Activated CD8-positive, alpha-beta memory T cell treated with anti-CD3 and anti-CD28 coated beads, Interleukin-2, amount 10 ng/mL, durations not matched to agents 7 days and 5 days (primary cell): Measurements from ENCODE around the gene TBC1D9B. TPM values are rescaled to one million over a fixed set of nuclear protein-coding genes. Genes with fewer than 3 reads are reported as not detected.
"Not testable (repeated sequence)": the region's sequence is repeated elsewhere in the genome, so short reads cannot be mapped to it uniquely, and the experiment has no call there.

Experiments used
- ATAC-seq: fragments of 150-1000 bp; cut with Tn5 transposase; one replicate; pipeline ENCODE4 v1.10.0; 2021; ENCODE audit warnings: moderate library complexity
- CTCF ChIA-PET: fragments of 350-600 bp; sonication (Branson Sonifier 250); formaldehyde crosslinking; loops from one replicate; lab custom pipeline; 2021; ENCODE audit warnings: antibody characterized with exemption; lab: Charles Lee
- DNase-seq: peaks from one replicate; pipeline ENCODE4 v3.0.0-alpha.2; 2020
- H3K27ac Mint-ChIP-seq: one replicate; pipeline ENCODE4 v1.8.0; 2021; ENCODE audit warnings: mild to moderate bottlenecking, mixed read lengths
- H3K27me3 Mint-ChIP-seq: one replicate; pipeline ENCODE4 v1.8.0; 2021; ENCODE audit warnings: mixed read lengths
- H3K36me3 Mint-ChIP-seq: one replicate; pipeline ENCODE4 v1.8.0; 2021; ENCODE audit warnings: mild to moderate bottlenecking, mixed read lengths
- H3K4me1 Mint-ChIP-seq: one replicate; pipeline ENCODE4 v1.8.0; 2021; ENCODE audit warnings: mixed read lengths
- H3K4me3 Mint-ChIP-seq: one replicate; pipeline ENCODE4 v1.8.0; 2021; ENCODE audit warnings: mild to moderate bottlenecking, moderate library complexity, mixed read lengths
- H3K9me3 Mint-ChIP-seq: one replicate; pipeline ENCODE4 v1.8.0; 2022; ENCODE audit warnings: low read depth, mixed read lengths
- total RNA-seq, 2 experiments: library from RNA; stranded (reverse); gene quantifications; one replicate each; pipeline ENCODE4 v1.2.3, GENCODE V29; 2021

The TBC1D9B gene
- total RNA-seq, 2 experiments from 2014 or later: 71.6 to 83.3 TPM

- no peaks in the 10 kb centered on the region for H3K4me1 Mint-ChIP-seq
- DNase-seq (no peak), ATAC-seq (no peak)
- H3K4me3 Mint-ChIP-seq: no peak overlapping the region
- no peak overlapping the region for H3K27ac Mint-ChIP-seq
- no peaks in the 10 kb centered on the region for H3K9me3 Mint-ChIP-seq
- H3K27me3 Mint-ChIP-seq: no peaks in the 10 kb centered on the region
- CTCF ChIA-PET: no interaction called here
- peaks cover 8% of the 10 kb centered on the region for H3K36me3 Mint-ChIP-seq
Observed at GRCh38 chr5:179876610-179876952, 31.1 kb downstream of the TBC1D9B start.

DNA sequence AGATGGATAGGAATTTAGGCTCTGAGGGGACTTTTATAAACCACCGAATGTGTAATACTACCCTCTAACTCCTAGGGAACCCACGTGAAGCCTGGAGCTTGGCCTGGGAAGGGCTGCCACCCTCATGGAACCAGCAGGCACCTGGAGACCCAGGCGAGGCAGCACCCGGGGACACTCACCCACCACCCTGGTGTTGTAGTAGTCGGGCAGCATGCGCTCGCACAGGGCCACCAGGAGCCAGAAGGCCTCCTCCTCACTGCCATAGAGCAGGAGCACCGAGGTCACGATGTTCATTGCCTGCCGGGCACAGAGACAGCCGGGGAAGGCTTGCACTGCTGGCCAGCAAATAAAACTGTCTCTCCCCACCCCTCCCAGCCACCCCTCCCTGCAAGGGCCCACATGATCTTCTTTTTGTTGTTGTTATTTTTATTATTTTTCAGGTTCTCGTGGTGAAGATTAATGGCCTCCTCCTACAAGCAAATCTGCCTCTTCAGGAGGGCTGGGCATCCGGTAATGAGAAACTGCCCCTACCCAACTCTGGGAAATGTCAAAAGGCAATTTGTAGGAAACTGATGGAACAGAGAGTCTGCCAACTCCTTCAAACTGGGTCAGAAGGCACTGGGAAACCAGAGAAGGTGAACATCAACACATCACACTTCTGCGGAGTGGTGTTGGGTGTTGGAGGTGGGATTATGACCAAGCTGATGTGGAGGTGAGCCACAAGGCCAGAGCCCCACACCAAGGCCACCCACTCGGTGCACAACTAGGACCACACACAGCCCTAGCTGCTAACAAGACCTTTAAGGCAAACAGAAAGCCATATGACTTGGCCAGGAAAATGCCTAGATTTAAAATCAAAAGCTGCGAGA, 31.7 kb downstream of the TBC1D9B start:
- ATAC-seq (no peak), DNase-seq (no peak)
- H3K4me3 Mint-ChIP-seq: no peak overlapping the region
- H3K27ac Mint-ChIP-seq: no peak overlapping the region
- H3K9me3 Mint-ChIP-seq: no peaks in the 10 kb centered on the region
- CTCF ChIA-PET: no interaction called here
- H3K36me3 Mint-ChIP-seq: peaks cover 4% of the 10 kb centered on the region
- no peaks in the 10 kb centered on the region for H3K4me1 Mint-ChIP-seq
- H3K27me3 Mint-ChIP-seq: no peaks in the 10 kb centered on the region

DNA sequence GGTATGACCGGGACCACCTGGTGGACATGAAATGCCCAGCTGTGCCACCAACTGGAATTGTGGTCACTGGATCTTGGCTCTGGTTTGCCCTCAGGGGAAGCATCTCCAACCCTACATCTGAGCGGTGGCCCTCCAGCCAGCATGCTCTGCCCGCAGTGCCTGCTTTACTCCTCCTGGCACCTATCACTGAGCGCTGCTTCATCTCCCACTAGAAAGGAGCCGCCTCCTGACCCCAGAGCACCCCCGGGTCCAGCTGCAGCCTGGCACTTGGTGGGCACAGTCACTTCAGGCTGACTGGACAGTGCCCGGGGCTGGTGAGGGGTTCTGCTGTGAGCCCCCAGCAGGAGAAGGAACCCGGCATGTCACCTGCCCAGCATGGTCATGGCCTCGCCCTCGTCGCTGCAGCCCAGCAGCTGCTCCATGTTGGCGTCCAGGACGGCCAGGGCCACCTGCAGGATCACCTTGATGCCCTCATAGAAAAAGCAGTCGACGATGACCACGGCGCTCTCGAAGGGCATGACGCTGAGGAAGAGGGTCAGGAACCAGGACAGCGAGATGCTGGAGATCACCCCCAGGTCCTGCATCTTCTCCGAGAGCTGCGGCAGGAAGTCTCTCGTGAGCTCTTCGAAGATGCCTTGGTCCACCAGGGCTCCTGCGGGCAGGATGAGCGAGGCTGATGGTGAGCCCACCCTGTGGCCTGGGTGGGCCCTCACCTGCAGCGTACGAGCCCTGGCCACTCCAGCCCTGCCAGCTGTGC, 33.0 kb downstream of the TBC1D9B start:
- Mint-ChIP-seq H3K4me1 (no peaks in the 10 kb centered on the region), H3K4me3 (no peak overlapping the region), H3K36me3 (peaks cover 8% of the 10 kb centered on the region), H3K27me3 (no peaks in the 10 kb centered on the region), H3K9me3 (no peaks in the 10 kb centered on the region), H3K27ac (no peak overlapping the region)
- ATAC-seq: no peak
- CTCF ChIA-PET: no interaction called here
- no peak for DNase-seq

GRCh38 chr5:179874136-179874535, 33.6 kb downstream of the TBC1D9B start:
- no peaks in the 10 kb centered on the region for H3K4me1 Mint-ChIP-seq
- DNase-seq (no peak), ATAC-seq (no peak)
- CTCF ChIA-PET: no interaction called here
- no peak overlapping the region for H3K4me3 Mint-ChIP-seq
- peaks cover 8% of the 10 kb centered on the region for H3K36me3 Mint-ChIP-seq
- no peaks in the 10 kb centered on the region for H3K9me3 Mint-ChIP-seq
- no peaks in the 10 kb centered on the region for H3K27me3 Mint-ChIP-seq
- H3K27ac Mint-ChIP-seq: no peak overlapping the region

- CTCF ChIA-PET: no interaction called here
- DNase-seq (no peak), ATAC-seq (no peak)
Observed at GRCh38 chr5:179873588-179874110, 34.0 kb downstream of the TBC1D9B start.

GRCh38 chr5:179872828-179873575, 34.7 kb downstream of the TBC1D9B start:
- CTCF ChIA-PET: no interaction called here
- no peak overlapping the region for H3K4me3 Mint-ChIP-seq

More at GRCh38 chr5:179873588-179874110, 34.0 kb downstream of the TBC1D9B start:
- Mint-ChIP-seq H3K27ac (no peak overlapping the region), H3K27me3 (no peaks in the 10 kb centered on the region), H3K4me1 (no peaks in the 10 kb centered on the region), H3K4me3 (no peak overlapping the region), H3K9me3 (no peaks in the 10 kb centered on the region), H3K36me3 (peaks cover 8% of the 10 kb centered on the region)

DNA sequence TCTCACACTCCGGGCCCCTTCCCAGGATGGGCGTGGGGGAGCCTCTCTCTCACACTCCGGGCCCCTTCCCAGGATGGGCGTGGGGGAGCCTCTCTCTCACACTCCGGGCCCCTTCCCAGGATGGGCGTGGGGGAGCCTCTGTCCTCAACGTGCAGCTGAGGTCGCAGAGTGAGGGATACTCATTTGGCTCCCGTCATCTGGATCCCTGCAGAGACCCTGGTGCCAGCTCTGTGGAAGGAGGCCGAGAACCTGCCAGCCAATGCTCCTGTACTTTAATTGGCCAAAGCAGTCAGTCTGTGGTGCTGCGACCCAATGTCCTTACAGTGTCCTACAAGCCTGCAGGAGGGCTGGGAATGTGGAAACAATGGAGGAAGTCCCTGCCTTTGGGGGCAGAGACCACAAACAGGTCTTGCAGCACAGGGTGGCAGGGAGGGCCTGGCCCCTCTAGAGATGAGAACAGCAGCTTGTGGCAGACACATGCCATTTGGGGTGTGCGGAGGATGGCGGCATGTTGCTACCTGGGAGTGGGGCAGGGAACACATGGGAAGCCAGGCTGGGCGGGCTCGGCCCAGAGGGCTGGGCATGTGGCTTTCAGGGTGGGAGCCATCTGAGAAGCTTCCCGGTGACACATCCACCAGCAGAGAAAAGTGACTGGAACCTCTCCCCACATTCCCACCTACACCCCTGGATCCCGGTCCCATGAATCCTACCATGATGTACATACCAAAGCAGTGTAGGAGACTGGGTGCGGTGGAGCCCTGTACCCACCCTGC, 35.5 kb downstream of the TBC1D9B start:
- CTCF ChIA-PET: no interaction called here
- no peaks in the 10 kb centered on the region for H3K4me1 Mint-ChIP-seq
- H3K9me3 Mint-ChIP-seq: no peaks in the 10 kb centered on the region
- DNase-seq (no peak), ATAC-seq (no peak)
- no peaks in the 10 kb centered on the region for H3K27me3 Mint-ChIP-seq
- peaks cover 4% of the 10 kb centered on the region for H3K36me3 Mint-ChIP-seq
- H3K4me3 Mint-ChIP-seq: no peak overlapping the region
- H3K27ac Mint-ChIP-seq: no peak overlapping the region

More at GRCh38 chr5:179872828-179873575, 34.7 kb downstream of the TBC1D9B start:
- Mint-ChIP-seq H3K27ac (no peak overlapping the region), H3K27me3 (no peaks in the 10 kb centered on the region), H3K36me3 (peaks cover 7% of the 10 kb centered on the region), H3K9me3 (no peaks in the 10 kb centered on the region), H3K4me1 (no peaks in the 10 kb centered on the region)
- no peak for ATAC-seq
- DNase-seq: no peak

GRCh38 chr5:179871533-179871932, 36.2 kb downstream of the TBC1D9B start:
- ATAC-seq, DNase-seq, H3K4me1 Mint-ChIP-seq, H3K9me3 Mint-ChIP-seq, H3K4me3 Mint-ChIP-seq, H3K27me3 Mint-ChIP-seq, H3K27ac Mint-ChIP-seq, CTCF ChIA-PET, H3K36me3 Mint-ChIP-seq: not testable (repeated sequence)

DNA sequence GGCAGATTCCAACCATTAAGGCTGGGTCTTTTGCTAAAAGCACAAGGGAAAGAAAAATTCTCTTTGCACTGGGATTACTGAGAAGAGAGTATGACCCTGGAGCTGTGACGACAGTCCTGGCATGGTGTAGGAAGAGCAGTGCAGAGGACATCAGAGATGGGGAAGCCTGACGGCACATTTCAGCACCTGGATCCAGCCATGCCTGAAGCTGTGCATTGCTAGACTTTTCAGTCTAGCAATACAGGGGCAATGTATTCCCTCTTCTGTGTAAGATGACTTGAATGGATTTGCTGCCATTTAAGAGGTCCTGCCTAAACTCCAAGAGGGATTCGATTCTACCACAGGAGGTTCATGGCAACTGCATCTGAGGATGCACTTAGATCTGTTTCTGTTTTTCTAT, 36.7 kb downstream of the TBC1D9B start:
- no peaks in the 10 kb centered on the region for H3K27me3 Mint-ChIP-seq
- no peak overlapping the region for H3K27ac Mint-ChIP-seq
- H3K9me3 Mint-ChIP-seq: no peaks in the 10 kb centered on the region
- CTCF ChIA-PET: no interaction called here
- peaks cover 5% of the 10 kb centered on the region for H3K36me3 Mint-ChIP-seq
- H3K4me3 Mint-ChIP-seq: no peak overlapping the region
- ATAC-seq (no peak), DNase-seq (no peak)
- peaks cover 2% of the 10 kb centered on the region for H3K4me1 Mint-ChIP-seq

DNA sequence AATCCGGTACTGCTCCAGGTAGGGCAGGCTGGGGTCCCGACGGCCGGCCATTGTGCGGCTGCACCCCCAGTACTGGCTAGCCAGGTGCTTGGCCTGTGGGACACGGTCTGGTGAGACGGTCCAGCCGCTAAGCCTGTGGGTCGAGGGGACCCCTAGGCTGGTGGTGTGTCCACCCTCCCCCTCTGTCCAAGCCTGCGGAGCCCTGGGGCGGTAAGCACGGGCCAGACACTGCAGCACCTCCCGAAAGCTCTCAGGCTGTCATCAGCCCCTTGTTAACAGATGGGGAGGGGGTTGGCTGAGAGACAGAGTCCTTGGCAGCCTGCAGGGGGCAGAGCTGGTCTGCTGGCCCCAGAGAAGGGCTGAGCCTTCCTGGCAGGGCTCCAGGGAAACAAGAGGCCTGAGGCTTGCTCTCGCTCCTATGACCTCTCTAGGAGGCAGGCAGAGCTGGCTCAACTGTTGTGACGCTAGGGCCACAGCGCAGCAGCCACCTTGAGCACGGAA, 37.2 kb downstream of the TBC1D9B start:
- no peaks in the 10 kb centered on the region for H3K27me3 Mint-ChIP-seq
- no peak overlapping the region for H3K4me3 Mint-ChIP-seq
- H3K36me3 Mint-ChIP-seq: peaks cover 5% of the 10 kb centered on the region
- CTCF ChIA-PET: no interaction called here
- DNase-seq: no peak
- ATAC-seq: no peak
- H3K9me3 Mint-ChIP-seq: no peaks in the 10 kb centered on the region
- H3K4me1 Mint-ChIP-seq: peaks cover 2% of the 10 kb centered on the region
- H3K27ac Mint-ChIP-seq: no peak overlapping the region

DNA sequence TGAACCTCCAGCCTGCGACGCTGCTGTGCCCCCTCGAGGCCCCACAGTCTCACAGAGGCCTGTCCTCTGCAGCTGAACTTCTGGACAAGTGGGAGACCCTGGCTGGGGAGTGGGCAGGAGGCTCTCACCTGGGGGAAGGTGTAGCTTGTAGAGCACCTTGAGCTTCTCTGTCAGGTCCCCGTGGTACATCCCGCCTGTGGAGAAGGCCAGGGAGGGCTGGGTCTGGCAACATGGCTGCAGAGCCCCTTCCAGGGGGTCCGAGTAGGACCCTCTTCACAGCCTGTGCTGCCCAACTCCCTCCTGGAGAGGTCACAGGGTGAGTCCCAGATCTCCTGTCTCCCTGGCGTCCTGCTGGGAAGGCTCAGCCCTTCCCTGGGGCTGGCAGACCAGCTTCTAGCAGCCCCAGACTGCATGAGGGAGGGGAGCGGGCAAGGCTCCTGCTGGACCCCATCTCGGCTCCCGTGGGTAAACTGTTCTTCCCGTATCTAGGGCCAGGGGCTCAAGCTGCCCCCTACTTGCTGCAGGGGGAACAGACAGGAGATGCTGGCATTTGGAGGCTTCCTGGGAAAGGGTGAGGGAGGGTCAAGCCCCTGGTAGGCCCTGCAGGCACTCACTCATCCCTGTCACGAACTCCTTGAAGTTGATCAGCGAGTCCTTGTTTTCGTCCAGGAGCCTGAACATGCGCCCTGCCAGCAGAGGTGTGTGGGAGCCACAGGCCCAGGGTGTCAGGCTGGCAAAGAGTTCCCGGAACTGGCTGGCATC, 37.9 kb downstream of the TBC1D9B start:
- DNase-seq: no peak
- Mint-ChIP-seq H3K4me3 (no peak overlapping the region), H3K9me3 (no peaks in the 10 kb centered on the region), H3K4me1 (peaks cover 2% of the 10 kb centered on the region), H3K27ac (no peak overlapping the region), H3K27me3 (no peaks in the 10 kb centered on the region), H3K36me3 (peaks cover 5% of the 10 kb centered on the region)
- CTCF ChIA-PET: no interaction called here
- ATAC-seq: no peak

- Mint-ChIP-seq H3K4me1 (peaks cover 2% of the 10 kb centered on the region), H3K36me3 (peaks cover 5% of the 10 kb centered on the region), H3K9me3 (no peaks in the 10 kb centered on the region), H3K27ac (no peak overlapping the region), H3K27me3 (no peaks in the 10 kb centered on the region), H3K4me3 (no peak overlapping the region)
- ATAC-seq (no peak), DNase-seq (no peak)
- CTCF ChIA-PET: no interaction called here
Observed at GRCh38 chr5:179869101-179869500, 38.6 kb downstream of the TBC1D9B start.
